Measurements from ENCODE around the gene SGSH.

SGSH gene

GRCh38 chr17:80214878-80215210, 5.3 kb downstream of the SGSH start:
- Histone ChIP-seq H3K9me3 (ENCODE audit: insufficient read depth, low read depth, low read length) (no peaks in the 10 kb centered on the region), H4K20me1 (ENCODE audit: insufficient read depth, low read length, poor library complexity, severe bottlenecking) (no peaks in the 10 kb centered on the region), H2AFZ (ENCODE audit: low read length) (no peak overlapping the region), H3K9ac (ENCODE audit: low read depth, low read length, poor library complexity, severe bottlenecking) (no peak overlapping the region), H3K27me3 (ENCODE audit: insufficient read depth, low read length, poor library complexity, severe bottlenecking) (peaks cover 16% of the 10 kb centered on the region), H3K4me2 (ENCODE audit: low read depth, low read length, poor library complexity, severe bottlenecking) (no peak overlapping the region), H3K4me3 (ENCODE audit: low read length, poor library complexity, severe bottlenecking) (no peak overlapping the region), H3K36me3 (ENCODE audit: insufficient read depth, low read length) (no peaks in the 10 kb centered on the region), H3F3A (ENCODE audit: low read depth) (no peaks in the 10 kb centered on the region), H3K4me1 (ENCODE audit: insufficient read depth, low read length, poor library complexity, severe bottlenecking) (peaks cover 6% of the 10 kb centered on the region), H3K79me2 (ENCODE audit: insufficient read depth, low read length) (no peaks in the 10 kb centered on the region), H3K9me2 (replicated peaks; ENCODE audit: low read depth, low read length) (no peaks in the 10 kb centered on the region)
- TF ChIP-seq EZH2phosphoT487 (IDR thresholded peaks at IDR 0.05; ENCODE audit: borderline replicate concordance) (no peak), CTCF (conservative IDR thresholded peaks at IDR 0.05; ENCODE audit: low read length) (no peak)

- H2AFZ ChIP-seq (ENCODE audit: low read length): no peak overlapping the region
- no peaks in the 10 kb centered on the region for H3K79me2 ChIP-seq (ENCODE audit: insufficient read depth, low read length)
- H3K4me2 ChIP-seq (ENCODE audit: low read depth, low read length, poor library complexity, severe bottlenecking): no peak overlapping the region
- H3K9ac ChIP-seq (ENCODE audit: low read depth, low read length, poor library complexity, severe bottlenecking): no peak overlapping the region
- TF ChIP-seq CTCF (conservative IDR thresholded peaks at IDR 0.05; ENCODE audit: low read length): no peak
- no peak for TF ChIP-seq EZH2phosphoT487 (IDR thresholded peaks at IDR 0.05; ENCODE audit: borderline replicate concordance)
- no peaks in the 10 kb centered on the region for H3F3A ChIP-seq (ENCODE audit: low read depth)
- no peaks in the 10 kb centered on the region for H3K9me2 ChIP-seq (replicated peaks; ENCODE audit: low read depth, low read length)
- no peaks in the 10 kb centered on the region for H3K9me3 ChIP-seq (ENCODE audit: insufficient read depth, low read depth, low read length)
- no peaks in the 10 kb centered on the region for H4K20me1 ChIP-seq (ENCODE audit: insufficient read depth, low read length, poor library complexity, severe bottlenecking)
- peaks cover 3% of the 10 kb centered on the region for H3K4me1 ChIP-seq (ENCODE audit: insufficient read depth, low read length, poor library complexity, severe bottlenecking)
- no peaks in the 10 kb centered on the region for H3K36me3 ChIP-seq (ENCODE audit: insufficient read depth, low read length)
- no peak overlapping the region for H3K4me3 ChIP-seq (ENCODE audit: low read length, poor library complexity, severe bottlenecking)
- H3K27me3 ChIP-seq (ENCODE audit: insufficient read depth, low read length, poor library complexity, severe bottlenecking): peaks cover 16% of the 10 kb centered on the region
These were observed 5.9 kb downstream of the SGSH start for GRCh38 chr17:80214012-80214877.

GRCh38 chr17:80213643-80213975, 6.5 kb downstream of the SGSH start:
- Histone ChIP-seq H4K20me1 (ENCODE audit: insufficient read depth, low read length, poor library complexity, severe bottlenecking) (no peaks in the 10 kb centered on the region), H3K27me3 (ENCODE audit: insufficient read depth, low read length, poor library complexity, severe bottlenecking) (peaks cover 15% of the 10 kb centered on the region), H3K9me3 (ENCODE audit: insufficient read depth, low read depth, low read length) (no peaks in the 10 kb centered on the region), H3K4me2 (ENCODE audit: low read depth, low read length, poor library complexity, severe bottlenecking) (no peak overlapping the region), H3K4me1 (ENCODE audit: insufficient read depth, low read length, poor library complexity, severe bottlenecking) (no peaks in the 10 kb centered on the region), H3K9ac (ENCODE audit: low read depth, low read length, poor library complexity, severe bottlenecking) (no peak overlapping the region), H3K36me3 (ENCODE audit: insufficient read depth, low read length) (no peaks in the 10 kb centered on the region), H2AFZ (ENCODE audit: low read length) (no peak overlapping the region), H3F3A (ENCODE audit: low read depth) (no peaks in the 10 kb centered on the region), H3K4me3 (ENCODE audit: low read length, poor library complexity, severe bottlenecking) (no peak overlapping the region), H3K9me2 (replicated peaks; ENCODE audit: low read depth, low read length) (no peaks in the 10 kb centered on the region), H3K79me2 (ENCODE audit: insufficient read depth, low read length) (no peaks in the 10 kb centered on the region)
- TF ChIP-seq EZH2phosphoT487 (IDR thresholded peaks at IDR 0.05; ENCODE audit: borderline replicate concordance) (no peak), CTCF (conservative IDR thresholded peaks at IDR 0.05; ENCODE audit: low read length) (no peak)
